CD4-positive, alpha-beta T cell (primary cell): ENCODE data around the gene CASKIN2. TPM values are rescaled to one million over a fixed set of nuclear protein-coding genes. Genes with fewer than 3 reads are reported as not detected.

ENCODE experiments used
- ATAC-seq: fragments of 200-7000 bp; cut with Tn5 transposase; one replicate; pipeline ENCODE4 v1.10.0; 2022; ENCODE audit warnings: mild to moderate bottlenecking; ENCODE audit not compliant: poor library complexity
- CTCF ChIA-PET: fragments of 350-600 bp; sonication (Branson Sonifier 250); formaldehyde crosslinking; loops from one replicate; lab custom pipeline; 2021; ENCODE audit warnings: antibody characterized with exemption, inconsistent platforms; lab: Charles Lee
- POLR2A ChIA-PET: fragments of 350-600 bp; sonication (Branson Sonifier 250); formaldehyde crosslinking; loops from one replicate; lab custom pipeline; 2021; ENCODE audit warnings: antibody characterized with exemption, inconsistent platforms; lab: Charles Lee
- DNase-seq, 14 experiments: peaks; one replicate each; pipeline ENCODE4 v3.0.0-alpha.2; 2013 to 2020; ENCODE audit warnings: mixed read lengths in 2 of 14
- H3K27ac ChIP-seq, 2 donors: one replicate each; pipeline versions ENCODE4 v1.5.1 to v1.7.0; 2013; ENCODE audit warnings: low read length in 2 of 2, low read depth in 1 of 2, mild to moderate bottlenecking in 1 of 2
- H3K27me3 ChIP-seq, 2 experiments: 1 replicate in 1 of 2; 2 replicates in 1 of 2; pipeline versions ENCODE4 v1.6.1 to v1.7.0; 2013; ENCODE audit warnings: low read length in 2 of 2, control low read depth in 1 of 2, mild to moderate bottlenecking in 1 of 2, moderate library complexity in 1 of 2; ENCODE audit not compliant: insufficient read depth in 2 of 2, control insufficient read depth in 1 of 2
- H3K36me3 ChIP-seq: one replicate; pipeline ENCODE4 v1.6.1; 2013; ENCODE audit warnings: low read length, control low read depth; ENCODE audit not compliant: insufficient read depth
- H3K4me1 ChIP-seq: one replicate; pipeline ENCODE4 v1.6.1; 2013; ENCODE audit warnings: low read length, control low read depth; ENCODE audit not compliant: insufficient read depth
- H3K4me3 ChIP-seq: one replicate; pipeline ENCODE4 v1.5.1; 2013; ENCODE audit warnings: mild to moderate bottlenecking, low read length, moderate library complexity
- H3K9me3 ChIP-seq, 2 experiments: 1 replicate in 1 of 2; 2 replicates in 1 of 2; pipeline versions ENCODE4 v1.6.1 to v1.7.0; 2013; ENCODE audit warnings: low read length in 2 of 2, mild to moderate bottlenecking in 2 of 2, control low read depth in 1 of 2, moderate library complexity in 1 of 2; ENCODE audit not compliant: control insufficient read depth in 1 of 2, insufficient read depth in 1 of 2
- H3K27ac Mint-ChIP-seq: one replicate; pipeline ENCODE4 v1.8.0; 2020; ENCODE audit warnings: mixed read lengths
- H3K27me3 Mint-ChIP-seq: one replicate; pipeline ENCODE4 v1.8.0; 2021; ENCODE audit warnings: mixed read lengths
- H3K36me3 Mint-ChIP-seq: one replicate; pipeline ENCODE4 v1.8.0; 2021; ENCODE audit warnings: low read depth, mixed read lengths
- H3K4me1 Mint-ChIP-seq: one replicate; pipeline ENCODE4 v1.8.0; 2021; ENCODE audit warnings: low read depth, mixed read lengths
- H3K4me3 Mint-ChIP-seq: one replicate; pipeline ENCODE4 v1.8.0; 2020; ENCODE audit warnings: mild to moderate bottlenecking, mixed read lengths
- H3K9me3 Mint-ChIP-seq: one replicate; pipeline ENCODE4 v1.8.0; 2020; ENCODE audit warnings: mixed read lengths
- intact Hi-C, 2 experiments: fragments of 100-400 bp; cut with DNase I in 1 of 2; cut with micrococcal nuclease in 1 of 2; formaldehyde crosslinking; loops; one replicate each; pipeline versions ENCODE4 v1.15.1 to v1.9.0; 2023 to 2025; cut with DNase I, micrococcal nuclease
- total RNA-seq, 174 experiments: library from RNA in 2 of 174; stranded (reverse) in 2 of 174; gene quantifications; one replicate each; pipeline ENCODE4 v1.2.3 and lab custom pipeline; 2021 to 2026
- TF ChIP-seq, protein P1 (sequence below): fragments of 200-600 bp; IDR thresholded peaks from one replicate; pipeline ENCODE4 v1.8.0; 2022; ENCODE audit warnings: antibody characterized with exemption, mild to moderate bottlenecking

CASKIN2 gene
- total RNA-seq, 2 experiments from 2014 or later = 0.17 to 0.25 TPM

DNA sequence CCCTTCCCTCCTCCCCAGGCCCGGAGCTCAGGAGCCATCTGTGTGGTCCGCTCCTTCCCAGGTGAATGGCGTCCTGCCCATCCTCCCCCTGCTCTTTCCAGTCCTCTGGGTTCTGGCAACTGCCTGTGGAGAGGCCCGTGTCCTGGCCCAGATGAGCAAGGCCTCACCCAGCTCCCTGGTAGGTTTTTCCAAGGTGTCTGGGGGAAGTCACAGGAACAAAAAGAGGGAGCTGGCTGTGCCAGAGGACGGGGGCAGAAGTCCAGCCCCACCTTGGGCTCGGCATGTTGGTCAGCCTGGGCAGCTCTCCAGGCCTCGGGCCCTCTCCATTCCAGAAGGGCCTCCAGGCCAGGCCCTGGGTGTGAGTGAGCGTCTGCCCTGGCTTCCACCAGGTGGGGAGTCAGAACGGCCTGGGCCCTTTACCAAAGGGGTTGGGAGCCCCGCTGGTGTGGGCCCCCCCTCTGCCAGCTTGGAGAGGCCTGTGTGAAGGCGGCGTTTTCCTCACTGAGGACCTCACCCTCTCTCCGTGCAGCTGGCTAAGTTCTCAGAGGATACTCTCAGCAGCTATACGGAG is 25.1 kb downstream of the CASKIN2 start:
- peaks cover 22% of the 10 kb centered on the region for H3K4me1 Mint-ChIP-seq
- H3K9me3 Mint-ChIP-seq = no peaks in the 10 kb centered on the region
- no peaks in the 10 kb centered on the region for H3K27me3 Mint-ChIP-seq
- Histone ChIP-seq H3K27ac (no peak overlapping the region), H3K9me3 (no peaks in the 10 kb centered on the region), H3K4me1 (peaks cover 30% of the 10 kb centered on the region), H3K36me3 (peaks cover 49% of the 10 kb centered on the region), H3K4me3 (no peak overlapping the region), H3K27me3 (no peaks in the 10 kb centered on the region)
- ATAC-seq (no peak), DNase-seq (no peak)
- H3K36me3 Mint-ChIP-seq = peaks cover 47% of the 10 kb centered on the region
- CTCF ChIA-PET = no interaction called here
- intact Hi-C loops = no loop called here
- H3K4me3 Mint-ChIP-seq = no peak overlapping the region
- no peak overlapping the region for H3K27ac Mint-ChIP-seq
- TF ChIP-seq, protein P1, sequence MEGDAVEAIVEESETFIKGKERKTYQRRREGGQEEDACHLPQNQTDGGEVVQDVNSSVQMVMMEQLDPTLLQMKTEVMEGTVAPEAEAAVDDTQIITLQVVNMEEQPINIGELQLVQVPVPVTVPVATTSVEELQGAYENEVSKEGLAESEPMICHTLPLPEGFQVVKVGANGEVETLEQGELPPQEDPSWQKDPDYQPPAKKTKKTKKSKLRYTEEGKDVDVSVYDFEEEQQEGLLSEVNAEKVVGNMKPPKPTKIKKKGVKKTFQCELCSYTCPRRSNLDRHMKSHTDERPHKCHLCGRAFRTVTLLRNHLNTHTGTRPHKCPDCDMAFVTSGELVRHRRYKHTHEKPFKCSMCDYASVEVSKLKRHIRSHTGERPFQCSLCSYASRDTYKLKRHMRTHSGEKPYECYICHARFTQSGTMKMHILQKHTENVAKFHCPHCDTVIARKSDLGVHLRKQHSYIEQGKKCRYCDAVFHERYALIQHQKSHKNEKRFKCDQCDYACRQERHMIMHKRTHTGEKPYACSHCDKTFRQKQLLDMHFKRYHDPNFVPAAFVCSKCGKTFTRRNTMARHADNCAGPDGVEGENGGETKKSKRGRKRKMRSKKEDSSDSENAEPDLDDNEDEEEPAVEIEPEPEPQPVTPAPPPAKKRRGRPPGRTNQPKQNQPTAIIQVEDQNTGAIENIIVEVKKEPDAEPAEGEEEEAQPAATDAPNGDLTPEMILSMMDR = no peak
- POLR2A ChIA-PET = no interaction called here

DNA sequence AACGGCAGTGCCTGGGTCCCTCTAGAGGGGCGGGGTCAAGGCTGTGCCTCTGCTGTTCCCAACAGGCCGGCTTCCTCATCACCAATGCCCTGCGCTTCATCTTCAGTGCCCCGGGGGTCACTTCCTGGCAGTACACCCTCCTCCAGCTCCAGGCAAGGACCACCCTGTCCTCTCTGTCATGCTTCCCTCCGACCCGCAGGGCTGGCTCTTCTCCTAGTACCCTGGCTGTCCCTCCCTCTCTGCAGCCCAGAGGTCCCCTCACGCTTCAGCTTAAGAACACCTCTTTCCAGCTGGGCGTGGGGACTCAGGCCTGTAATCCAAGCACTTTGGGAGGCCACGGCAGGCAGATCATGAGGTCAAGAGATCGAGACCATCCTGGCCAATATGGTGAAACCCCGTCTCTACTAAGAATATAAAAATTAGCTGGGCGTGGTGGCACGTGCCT is 25.8 kb downstream of the CASKIN2 start:
- Mint-ChIP-seq H3K27ac (peak overlapping the region; percentile 42), H3K9me3 (no peaks in the 10 kb centered on the region), H3K27me3 (no peaks in the 10 kb centered on the region), H3K36me3 (peaks cover 47% of the 10 kb centered on the region), H3K4me1 (peaks cover 26% of the 10 kb centered on the region), H3K4me3 (no peak overlapping the region)
- DNase-seq = no peak
- no peak for ATAC-seq
- Histone ChIP-seq H3K4me1 (peaks cover 30% of the 10 kb centered on the region), H3K4me3 (no peak overlapping the region), H3K9me3 (no peaks in the 10 kb centered on the region), H3K36me3 (peaks cover 44% of the 10 kb centered on the region), H3K27me3 (no peaks in the 10 kb centered on the region), H3K27ac (no peak overlapping the region)
- CTCF ChIA-PET = no interaction called here
- TF ChIP-seq, protein P1 = no peak
- intact Hi-C loops = no loop called here
- POLR2A ChIA-PET = no interaction called here

DNA sequence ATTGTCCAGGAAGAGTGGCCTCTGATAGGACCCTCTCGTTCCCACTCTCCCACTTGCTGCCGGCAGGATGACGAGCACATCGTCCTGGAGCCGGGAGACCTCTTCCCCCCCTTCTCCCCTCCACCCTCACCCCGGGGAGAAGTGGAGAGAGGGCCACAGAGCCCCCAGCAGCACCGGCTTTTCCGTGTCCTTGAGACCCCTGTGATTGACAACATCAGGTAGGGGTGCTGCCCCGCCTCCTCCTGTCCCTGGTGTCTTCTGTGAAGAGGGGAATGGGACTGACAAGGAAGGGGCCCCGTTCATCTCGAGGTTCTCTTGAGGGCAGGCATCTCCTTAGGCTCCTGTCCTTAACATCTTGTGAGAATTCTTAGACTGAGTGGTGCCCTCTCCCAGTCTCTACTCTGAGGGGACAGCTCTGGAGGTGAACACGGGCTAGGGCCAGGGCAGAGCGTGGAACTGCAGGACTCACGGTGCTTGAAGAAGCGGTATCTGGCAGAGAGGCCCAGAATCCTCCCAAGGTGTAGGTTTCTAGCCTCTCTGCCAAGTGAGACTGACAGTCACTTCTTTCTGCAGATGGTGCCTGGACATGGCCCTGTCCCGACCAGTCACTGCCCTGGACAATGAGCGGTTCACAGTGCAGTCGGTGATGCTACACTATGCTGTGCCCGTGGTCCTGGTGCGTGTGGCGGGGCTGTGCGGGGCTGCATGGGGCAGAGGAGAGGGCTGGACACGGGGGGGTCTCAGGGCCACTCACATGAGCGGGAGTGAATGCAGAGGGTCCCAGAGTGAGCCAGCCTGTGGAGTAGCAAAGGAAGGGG is 26.4 kb downstream of the CASKIN2 start:
- H3K4me1 Mint-ChIP-seq = peaks cover 26% of the 10 kb centered on the region
- Histone ChIP-seq H3K4me1 (peaks cover 30% of the 10 kb centered on the region), H3K36me3 (peaks cover 37% of the 10 kb centered on the region), H3K4me3 (no peak overlapping the region), H3K9me3 (no peaks in the 10 kb centered on the region), H3K27ac (no peak overlapping the region), H3K27me3 (no peaks in the 10 kb centered on the region)
- H3K36me3 Mint-ChIP-seq = peaks cover 45% of the 10 kb centered on the region
- ATAC-seq = no peak
- H3K4me3 Mint-ChIP-seq = no peak overlapping the region
- peak in 1 of 14 experiments; percentile 10 for DNase-seq
- TF ChIP-seq, protein P1 = no peak
- intact Hi-C loops = no loop called here
- no peaks in the 10 kb centered on the region for H3K27me3 Mint-ChIP-seq
- ChIA-PET POLR2A (interaction anchor here (2.1 to 3.1 kb wide), 2 partner anchors 28 to 32 kb away, joined by 23 to 32 read pairs; partner anchors contain the start of genes TMEM94 and TSEN54), CTCF (no interaction called here)
- no peaks in the 10 kb centered on the region for H3K9me3 Mint-ChIP-seq
- no peak overlapping the region for H3K27ac Mint-ChIP-seq
